Fibroblast of skin of left quadriceps (primary cell): ENCODE results near the gene HEATR5B.

Experiments
- DNase-seq, 2 experiments: peaks; one replicate each; pipeline ENCODE4 v3.0.0-alpha.2; 2013; ENCODE audit warnings: low read depth in 2 of 2

The HEATR5B gene

GRCh38 chr2:37083873-37084794 lies at the start of gene HEATR5B, which contains the start of gene GPATCH11:
Gene HEATR5B (minus strand): TSS chr2:37084372. CDS start chr2:37083414, 958 bp downstream.
Gene GPATCH11 (plus strand): TSS chr2:37084518. CDS start chr2:37088382, 3,864 bp downstream.
- DNase-seq: peak; percentile 89 to 91

- no peak for DNase-seq
Measured at GRCh38 chr2:37132914-37133313, 48.7 kb upstream of the HEATR5B start.

- DNase-seq: no peak
Measured at GRCh38 chr2:37125416-37125815, 41.2 kb upstream of the HEATR5B start.

- no peak for DNase-seq
Measured at GRCh38 chr2:37119157-37119556, 35.0 kb upstream of the HEATR5B start.

GRCh38 chr2:37117566-37117965 lies 33.4 kb upstream of the HEATR5B start:
- DNase-seq: no peak

- DNase-seq: no peak
Measured at GRCh38 chr2:37111958-37112357, 27.8 kb upstream of the HEATR5B start.

GRCh38 chr2:37110306-37111212 lies 26.4 kb upstream of the HEATR5B start:
- no peak for DNase-seq

- DNase-seq: no peak
Measured at GRCh38 chr2:37109523-37109922, 25.4 kb upstream of the HEATR5B start.

GRCh38 chr2:37105150-37105549 lies 21.0 kb upstream of the HEATR5B start:
- DNase-seq: no peak

GRCh38 chr2:37104178-37104577 lies 20.0 kb upstream of the HEATR5B start:
- DNase-seq: no peak

GRCh38 chr2:37102588-37102987 lies 18.4 kb upstream of the HEATR5B start:
- no peak for DNase-seq

- no peak for DNase-seq
Measured at GRCh38 chr2:37100054-37100453, 15.9 kb upstream of the HEATR5B start.

GRCh38 chr2:37098416-37099118 lies 14.4 kb upstream of the HEATR5B start:
- DNase-seq: no peak

- DNase-seq: no peak
Measured at GRCh38 chr2:37096568-37096967, 12.4 kb upstream of the HEATR5B start.

- no peak for DNase-seq
Measured at GRCh38 chr2:37091873-37092272, 7.7 kb upstream of the HEATR5B start.

GRCh38 chr2:37090019-37090477 lies 5.9 kb upstream of the HEATR5B start:
- no peak for DNase-seq

GRCh38 chr2:37085731-37086147 lies 1.6 kb upstream of the HEATR5B start:
- no peak for DNase-seq

GRCh38 chr2:37084797-37085196 lies 625 bp upstream of the HEATR5B start:
- no peak for DNase-seq

GRCh38 chr2:37080689-37081088 lies 3.5 kb downstream of the HEATR5B start:
- no peak for DNase-seq

- no peak for DNase-seq
Measured at GRCh38 chr2:37080266-37080665, 3.9 kb downstream of the HEATR5B start.

GRCh38 chr2:37070931-37071330 lies 13.2 kb downstream of the HEATR5B start:
- no peak for DNase-seq

- DNase-seq: no peak
Measured at GRCh38 chr2:37068686-37069085, 15.5 kb downstream of the HEATR5B start.
